Stimulated activated CD8-positive, alpha-beta memory T cell treated with anti-CD3 and anti-CD28 coated beads, Interleukin-7, amount 100 ng/mL, for 24 hours (primary cell): ENCODE measurements around the gene SLC22A12.

Source experiments
- DNase-seq: peaks from one replicate; pipeline ENCODE4 v3.0.0-alpha.2; 2020; ENCODE audit warnings: low read depth

Gene SLC22A12

GRCh38 chr11:64628596-64628995 is 37.6 kb downstream of the SLC22A12 start:
- no peak for DNase-seq

GRCh38 chr11:64629103-64629502 is 38.1 kb downstream of the SLC22A12 start:
- no peak for DNase-seq

- DNase-seq = no peak
These were observed 39.0 kb downstream of the SLC22A12 start for GRCh38 chr11:64629796-64630562.

GRCh38 chr11:64631675-64632074 is 40.7 kb downstream of the SLC22A12 start:
- no peak for DNase-seq

- DNase-seq = no peak
These were observed 41.2 kb downstream of the SLC22A12 start for GRCh38 chr11:64632237-64632636.

- DNase-seq = no peak
These were observed 41.6 kb downstream of the SLC22A12 start for GRCh38 chr11:64632654-64633053.

GRCh38 chr11:64633555-64634159 is 42.6 kb downstream of the SLC22A12 start:
- no peak for DNase-seq

GRCh38 chr11:64637334-64638017 is 46.5 kb downstream of the SLC22A12 start:
- no peak for DNase-seq

GRCh38 chr11:64638018-64638665 is 47.1 kb downstream of the SLC22A12 start:
- DNase-seq = no peak

GRCh38 chr11:64638829-64639228 is 47.8 kb downstream of the SLC22A12 start:
- no peak for DNase-seq

GRCh38 chr11:64639885-64640284 is 48.9 kb downstream of the SLC22A12 start:
- DNase-seq = no peak

- DNase-seq = no peak
These were observed 50.8 kb downstream of the SLC22A12 start for GRCh38 chr11:64641596-64642417.

- DNase-seq = no peak
These were observed 51.4 kb downstream of the SLC22A12 start for GRCh38 chr11:64642418-64642735.

- no peak for DNase-seq
These were observed 51.8 kb downstream of the SLC22A12 start for GRCh38 chr11:64642871-64643255.

- DNase-seq = no peak
These were observed 52.3 kb downstream of the SLC22A12 start for GRCh38 chr11:64643256-64643881.

- no peak for DNase-seq
These were observed 53.1 kb downstream of the SLC22A12 start for GRCh38 chr11:64643920-64644646.

- no peak for DNase-seq
These were observed 53.7 kb downstream of the SLC22A12 start for GRCh38 chr11:64644647-64645275.

GRCh38 chr11:64647019-64647779 is 56.2 kb downstream of the SLC22A12 start:
- DNase-seq = no peak

GRCh38 chr11:64648551-64648950 is 57.5 kb downstream of the SLC22A12 start:
- no peak for DNase-seq

- no peak for DNase-seq
These were observed 58.3 kb downstream of the SLC22A12 start for GRCh38 chr11:64649291-64649697.
